ENCODE data around the gene EEF1A2. TPM values are rescaled to one million over a fixed set of nuclear protein-coding genes. Genes with fewer than 3 reads are reported as not detected.

EEF1A2 gene
- total and polyA plus RNA-seq, 2 donors (not counting 3 experiments of a cell fraction or from before 2014, with no cell fraction given): 2.7 to 3.4 TPM

DNA sequence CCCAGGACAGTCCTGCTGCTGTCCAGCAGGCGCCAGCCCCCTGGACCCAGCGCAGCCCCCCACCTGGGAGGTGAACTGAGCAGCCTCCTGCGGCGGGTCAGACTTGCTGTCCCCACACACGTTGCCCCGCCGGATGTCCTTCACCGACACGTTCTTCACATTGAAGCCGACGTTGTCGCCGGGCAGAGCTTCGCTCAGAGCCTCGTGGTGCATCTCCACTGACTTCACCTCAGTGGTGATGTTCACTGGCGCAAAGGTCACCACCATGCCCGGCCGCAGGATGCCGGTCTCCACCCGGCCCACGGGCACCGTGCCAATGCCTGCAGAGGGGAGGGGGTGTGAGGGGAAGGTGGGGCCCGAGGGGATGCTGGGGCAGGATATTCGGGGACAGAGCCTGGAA, 8.5 kb downstream of the EEF1A2 start:
- H3K4me1 ChIP-seq (ENCODE audit: control insufficient read depth, extremely low read depth, insufficient read depth, low read length): no peaks in the 10 kb centered on the region
- H3K27me3 ChIP-seq (ENCODE audit: control insufficient read depth in 2 of 2, insufficient read depth in 2 of 2, low read length in 2 of 2): no peaks in the 10 kb centered on the region
- FAIRE-seq (no peak), DNase-seq (ENCODE audit: low read depth, low spot score) (no peak)
- ChIA-PET POLR2A (no interaction called here), CTCF (no interaction called here)
- H3K9me1 ChIP-seq (replicated peaks; ENCODE audit: control insufficient read depth, extremely low read depth, insufficient read depth, low read length): no peaks in the 10 kb centered on the region
- dilution Hi-C loops (cut with MboI; ENCODE audit: extremely low pct_ligation_motif_present, low sequenced_read_pairs) (no loop called here), intact Hi-C loops (cut with micrococcal nuclease) (no loop called here)
- H3K9me3 ChIP-seq (replicated peaks; ENCODE audit: control insufficient read depth, insufficient read depth, low read length): no peaks in the 10 kb centered on the region
- H2AFZ ChIP-seq (ENCODE audit: low read depth, low read length): no peak overlapping the region
- no TSS peak for BruUV-seq (replicated peaks)
- H3K27ac ChIP-seq (ENCODE audit: insufficient read depth, low read depth, low read length): no peak overlapping the region
- H3K4me3 ChIP-seq (replicated peaks in 1 of 3; ENCODE audit: insufficient read depth in 1 of 3, low read depth in 1 of 3, low read length in 3 of 3): no peak overlapping the region
- H3K36me3 ChIP-seq (ENCODE audit: control insufficient read depth in 2 of 2, extremely low read depth in 1 of 2, insufficient read depth in 2 of 2, low read length in 2 of 2): no peaks in the 10 kb centered on the region
- H3K79me2 ChIP-seq (ENCODE audit: control insufficient read depth, insufficient read depth, low read length): no peaks in the 10 kb centered on the region
- TF ChIP-seq POLR2AphosphoS5 (IDR thresholded peaks at IDR 0.05; ENCODE audit: insufficient read depth, low read depth, low read length) (no peak), GATA2 (IDR thresholded peaks at IDR 0.05; ENCODE audit: insufficient read depth, insufficient read length, low read depth, low read length) (no peak), JUN (IDR thresholded peaks at IDR 0.05; ENCODE audit: borderline replicate concordance, insufficient read depth, insufficient read length, low read depth) (no peak), EZH2 (IDR thresholded peaks at IDR 0.05; ENCODE audit: borderline replicate concordance, low read depth, low read length, severe bottlenecking) (no peak), MYC (IDR thresholded peaks at IDR 0.05; ENCODE audit: low read depth, low read length) (no peak), POLR2A (IDR thresholded peaks at IDR 0.05; ENCODE audit: low read depth, low read length) (no peak), FOS (IDR thresholded peaks at IDR 0.05; ENCODE audit: borderline replicate concordance, insufficient read depth, low read length) (no peak), CTCF (IDR thresholded peaks at IDR 0.05; ENCODE audit: extremely low read depth in 1 of 2, insufficient read depth in 1 of 2, low read depth in 1 of 2, low read length in 2 of 2) (no peak)
- TF ChIP-seq, protein P1, sequence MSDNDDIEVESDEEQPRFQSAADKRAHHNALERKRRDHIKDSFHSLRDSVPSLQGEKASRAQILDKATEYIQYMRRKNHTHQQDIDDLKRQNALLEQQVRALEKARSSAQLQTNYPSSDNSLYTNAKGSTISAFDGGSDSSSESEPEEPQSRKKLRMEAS (IDR thresholded peaks at IDR 0.05; ENCODE audit: insufficient read depth, insufficient read length): no peak
- no peaks in the 10 kb centered on the region for H4K20me1 ChIP-seq (replicated peaks; ENCODE audit: control insufficient read depth, extremely low read depth, insufficient read depth, low read length)
- no peak overlapping the region for H3K4me2 ChIP-seq (ENCODE audit: insufficient read depth, low read length)
- no peak overlapping the region for H3K9ac ChIP-seq (replicated peaks; ENCODE audit: extremely low read depth, insufficient read depth, low read length)

Measured in endothelial cell of umbilical vein (primary cell).